K562 (cell line): ENCODE data around the gene BRD3OS. TPM values are rescaled to one million over a fixed set of nuclear protein-coding genes. Genes with fewer than 3 reads are reported as not detected.
A peak's percentile ranks its signal among the peaks of the same experiment; 100 is the strongest.

Source experiments
- ATAC-seq: fragments of 200-7000 bp; cut with Tn5 transposase; 3 replicates; pipeline ENCODE4 v1.9.1; 2020; ENCODE audit warnings: moderate library complexity
- BruUV-seq: library from RNA; stranded (reverse); fragments of 400-500 nt; replicated peaks from 2 replicates; lab custom pipeline; 2021; lab: Mats Ljungman, UMichigan
- CTCF ChIA-PET: fragments of 300-600 bp; formaldehyde crosslinking; extraction: SDS; loops from one replicate; lab custom pipeline; 2021; ENCODE audit warnings: low intra/inter-chr PET ratio; lab: Yijun Ruan, JAX
- POLR2A ChIA-PET: fragments of 300-600, 350-650 bp; sonication (Branson Sonifier 250); formaldehyde crosslinking; extraction: SDS; loops from one replicate; lab custom pipeline; 2021; ENCODE audit warnings: antibody characterized with exemption, inconsistent platforms; lab: Yijun Ruan, JAX
- DNase-seq, 4 experiments: peaks; one replicate each; pipeline versions ENCODE4 v3.0.0 to v3.0.0-alpha.2; 2011 to 2018; ENCODE audit warnings: low spot score in 3 of 4, mixed read lengths in 3 of 4; ENCODE audit errors: extremely low read depth in 1 of 4
- FAIRE-seq: peaks from 2 replicates; lab custom pipeline; 2011; peaks lifted over from hg19 to GRCh38; lab: Jason Lieb, UNC
- H2AFZ ChIP-seq: 2 replicates; pipeline ENCODE4 v1.6.0; 2011; ENCODE audit warnings: low read depth, low read length, control low read depth, inconsistent platforms
- H3K27ac ChIP-seq: fragments of 200-600 bp; 3 replicates; pipeline ENCODE4 v1.8.0; 2011; ENCODE audit warnings: low read depth, mild to moderate bottlenecking, control low read depth, inconsistent platforms, low read length, moderate library complexity, mixed read lengths; ENCODE audit errors: extremely low read depth
- H3K27me3 ChIP-seq, 2 experiments: fragments of 300-600 bp in 1 of 2; 2 replicates in 1 of 2; 3 replicates in 1 of 2; pipeline versions ENCODE4 v1.6.0 to v1.8.0; 2011; ENCODE audit warnings: inconsistent platforms in 2 of 2, low read length in 2 of 2, mild to moderate bottlenecking in 1 of 2, mixed read lengths in 1 of 2, moderate library complexity in 1 of 2; ENCODE audit not compliant: control insufficient read depth in 2 of 2, insufficient read depth in 2 of 2
- H3K36me3 ChIP-seq: fragments of 300-600 bp; 3 replicates; pipeline ENCODE4 v1.8.0; 2011; ENCODE audit warnings: mild to moderate bottlenecking, low read length, inconsistent platforms; ENCODE audit not compliant: control insufficient read depth, insufficient read depth
- H3K4me1 ChIP-seq, 2 experiments: fragments of 200-600 bp in 1 of 2; replicated peaks in 1 of 2; 2 replicates in 1 of 2; 3 replicates in 1 of 2; pipeline versions ENCODE4 v1.5.1 to v1.8.0; 2011; ENCODE audit warnings: inconsistent platforms in 2 of 2, low read length in 2 of 2, mild to moderate bottlenecking in 1 of 2, mixed read lengths in 1 of 2, moderate library complexity in 1 of 2; ENCODE audit not compliant: control insufficient read depth in 2 of 2, insufficient read depth in 2 of 2
- H3K4me2 ChIP-seq: 2 replicates; pipeline ENCODE4 v1.6.1; 2011; ENCODE audit warnings: low read length, control low read depth, inconsistent platforms, mixed read lengths; ENCODE audit not compliant: insufficient read depth
- H3K4me3 ChIP-seq: fragments of 200-600 bp; sonication (generic), shearing (Covaris generic); 2 replicates; pipeline ENCODE4 v1.5.1; 2016; ENCODE audit warnings: control low read depth, inconsistent platforms
- H3K79me2 ChIP-seq: fragments of 200-600 bp; 3 replicates; pipeline ENCODE4 v1.8.0; 2011; ENCODE audit warnings: low read length, inconsistent platforms; ENCODE audit not compliant: control insufficient read depth, insufficient read depth
- H3K9ac ChIP-seq, 2 experiments: 2 replicates each; pipeline versions ENCODE4 v1.6.0 to v1.6.1; 2011; ENCODE audit warnings: low read depth in 2 of 2, low read length in 2 of 2, control low read depth in 1 of 2, inconsistent platforms in 1 of 2, mild to moderate bottlenecking in 1 of 2, mixed read lengths in 1 of 2; ENCODE audit not compliant: insufficient read depth in 1 of 2
- H3K9me1 ChIP-seq: one replicate; pipeline ENCODE4 v1.6.0; 2011; ENCODE audit warnings: inconsistent platforms, mild to moderate bottlenecking, low read length, moderate library complexity; ENCODE audit not compliant: control insufficient read depth, insufficient read depth
- H3K9me3 ChIP-seq: replicated peaks from 2 replicates; pipeline ENCODE4 v1.5.1; 2011; ENCODE audit warnings: low read depth, low read length, inconsistent platforms; ENCODE audit not compliant: control insufficient read depth, insufficient read depth
- H4K20me1 ChIP-seq: replicated peaks from 2 replicates; pipeline ENCODE4 v1.6.1; 2011; ENCODE audit warnings: low read length, inconsistent platforms, mixed read lengths; ENCODE audit not compliant: control insufficient read depth, insufficient read depth
- EGR1 ChIP-seq: fragments of 450-650 bp; conservative IDR thresholded peaks from 2 replicates; pipeline ENCODE4 v1.6.1; 2017; ENCODE audit warnings: mild to moderate bottlenecking
- EHMT2 ChIP-seq: fragments of 450-650 bp; IDR thresholded peaks from 2 replicates; pipeline ENCODE4 v1.6.1; 2018; ENCODE audit warnings: antibody characterized with exemption
- ETS1 ChIP-seq: conservative IDR thresholded peaks from 2 replicates; pipeline ENCODE4 v1.6.1; 2011; ENCODE audit warnings: low read depth, mild to moderate bottlenecking, low read length; ENCODE audit not compliant: control insufficient read depth
- MTA3 ChIP-seq: fragments of 450-650 bp; formaldehyde crosslinking; IDR thresholded peaks from 2 replicates; pipeline ENCODE4 v1.6.1; 2017; ENCODE audit warnings: mild to moderate bottlenecking, borderline replicate concordance
- XRCC4 ChIP-seq: IDR thresholded peaks from one replicate; pipeline ENCODE4 v1.6.1; 2011; ENCODE audit not compliant: insufficient read depth, insufficient read length; ENCODE audit errors: extremely low read depth
- ZNF253 ChIP-seq: fragments of 250-450 bp; sonication (Bioruptor Pico); conservative IDR thresholded peaks from 2 replicates; pipeline ENCODE4 v1.6.1; 2021; ENCODE audit warnings: mild to moderate bottlenecking
- ZNF57 ChIP-seq: fragments of 450-650 bp; formaldehyde crosslinking; IDR thresholded peaks from 2 replicates; pipeline ENCODE4 v1.4.0; 2020; ENCODE audit warnings: mild to moderate bottlenecking, moderate library complexity
- WGBS: fragments of 100-300 bp; shearing (Covaris generic); methylation state at CpG from one replicate; pipeline ENCODE4 v1.1.6; 2016; ENCODE audit warnings: low coverage, mixed read lengths; ENCODE audit not compliant: insufficient coverage; ENCODE audit errors: missing lambda C conversion rate; 5-methylcytosine and 5-hydroxymethylcytosine counted together
- in situ Hi-C: fragments of 300-500 bp; cut with MboI; formaldehyde crosslinking; loops from 4 replicates; pipeline ENCODE4 v1.15.0; 2018; ENCODE audit warnings: inconsistent platforms, mixed read lengths
- intact Hi-C: fragments of 100-400 bp; cut with micrococcal nuclease; formaldehyde crosslinking; loops from 2 replicates; pipeline ENCODE4 v1.14.2; 2022
- polyA plus RNA-seq, 8 experiments: library from polyadenylated mRNA; depleted of rRNA in 4 of 8; stranded (reverse) in 5 of 8; unstranded in 3 of 8; fragments of >200 nt; fragmentation: Nextera tagmentation in 2 of 8; fragmentation: Illumina TruSeq in 1 of 8; extraction: Ambion mirVana in 2 of 8; extraction: Trizol in 1 of 8; gene quantifications; 2 replicates each; pipeline versions ENCODE4 v1.2.1 to v1.2.3, GENCODE V29; 2011 to 2014; ENCODE audit warnings: inconsistent platforms in 1 of 8, missing spikeins in 1 of 8
- total RNA-seq, 7 experiments: library from RNA; depleted of rRNA in 6 of 7; stranded (reverse); fragments of >200 nt in 6 of 7; fragmentation: Illumina TruSeq in 2 of 7; extraction: Trizol in 2 of 7; gene quantifications; 2 replicates each; pipeline versions ENCODE4 v1.2.1 to v1.2.3, GENCODE V29; 2011 to 2021; ENCODE audit warnings: low replicate concordance in 1 of 7
- TF ChIP-seq, protein P1 (sequence below): fragments of 150-350 bp; IDR thresholded peaks from 2 replicates; pipeline ENCODE4 v1.6.1; 2014; ENCODE audit warnings: low read depth, mild to moderate bottlenecking, low read length, borderline replicate concordance
- TF ChIP-seq, protein P2 (sequence below): sonication (generic); formaldehyde crosslinking; IDR thresholded peaks from 2 replicates; pipeline ENCODE4 v1.9.0; 2022; ENCODE audit warnings: mild to moderate bottlenecking, missing genetic modification reagents

Gene BRD3OS
- total and polyA plus RNA-seq, 9 of the 15 experiments (the other 6 are each of a cell fraction or from before 2014, with no cell fraction given): 1.1 to 8.7 (median 5.9) TPM

- H3K9ac ChIP-seq: no peak overlapping the region
- BruUV-seq: no TSS peak
- intact Hi-C loops: no loop called here
- no peaks in the 10 kb centered on the region for H3K9me3 ChIP-seq
- FAIRE-seq (no peak), ATAC-seq (no peak), DNase-seq (no peak)
- H3K79me2 ChIP-seq: no peaks in the 10 kb centered on the region
- H3K27ac ChIP-seq: no peak overlapping the region
- ChIA-PET CTCF (no interaction called here), POLR2A (interaction anchor here (0.5 kb wide), 1 partner anchor 168 kb away, joined by 3 read pairs; no protein-coding TSS in a partner anchor)
- peaks cover 14 to 45% of the 10 kb centered on the region in 2 experiments for H3K27me3 ChIP-seq
- no peak overlapping the region for H2AFZ ChIP-seq
- no peak overlapping the region for H3K4me3 ChIP-seq
- WGBS: 0% methylated on average over 1 of the region's 2 CpGs
- in situ Hi-C loops: no loop called here
- peaks cover 0 to 3% of the 10 kb centered on the region in 2 experiments; a peak in 1 of 5 replicates for H3K4me1 ChIP-seq
- no peaks in the 10 kb centered on the region for H4K20me1 ChIP-seq
- H3K4me2 ChIP-seq: no peak overlapping the region
- no peak for TF ChIP-seq EGR1
- TF ChIP-seq EHMT2: peak; percentile 38; the same call in 1 of the 2 replicates
- no peaks in the 10 kb centered on the region for H3K9me1 ChIP-seq
- H3K36me3 ChIP-seq: no peaks in the 10 kb centered on the region
Observed at GRCh38 chr9:134003237-134003636, 22.0 kb upstream of the BRD3OS start.

DNA sequence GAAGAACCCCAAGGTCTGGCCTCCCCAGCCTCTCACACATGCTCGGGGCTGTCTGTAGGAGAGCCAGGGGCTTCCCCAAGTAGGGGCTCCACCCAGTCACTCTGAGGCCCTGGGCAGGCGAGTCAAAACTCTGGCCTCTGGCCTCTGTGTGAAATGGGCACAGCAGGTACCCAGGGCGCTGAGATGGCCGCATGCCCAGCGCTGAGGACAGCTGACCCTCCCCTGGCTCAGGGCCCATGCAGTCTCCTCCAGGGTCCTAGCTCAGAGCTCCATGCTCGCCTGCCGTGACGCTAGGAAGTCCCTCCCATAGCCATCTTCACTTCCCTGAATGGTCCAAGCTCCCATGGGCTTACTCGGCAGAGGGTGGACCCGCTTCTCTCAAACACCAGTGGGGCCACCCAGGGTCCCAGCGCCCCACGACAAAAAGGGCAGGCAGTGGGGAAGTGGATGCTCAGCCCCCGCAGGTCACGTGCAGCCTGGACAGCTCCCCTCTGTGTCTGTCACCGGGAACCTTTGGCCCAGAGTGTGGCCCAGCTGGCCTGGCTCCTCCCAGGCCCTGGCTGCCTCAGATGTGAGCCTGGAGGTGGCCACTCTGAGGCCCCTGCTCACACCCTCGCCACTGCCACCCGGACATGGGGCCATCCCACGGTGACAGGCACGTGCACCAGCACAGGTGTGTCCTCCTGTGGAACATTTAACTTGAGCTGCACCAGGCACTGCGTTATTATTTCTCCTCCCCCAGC lies 21.0 kb upstream of the BRD3OS start:
- intact Hi-C loops (no loop called here), in situ Hi-C loops (no loop called here)
- Histone ChIP-seq H3K4me1 (peaks cover 0 to 3% of the 10 kb centered on the region in 2 experiments; a peak in 1 of 5 replicates), H3K4me2 (no peak overlapping the region), H3K36me3 (no peaks in the 10 kb centered on the region), H4K20me1 (no peaks in the 10 kb centered on the region), H3K27ac (no peak overlapping the region), H3K9me1 (no peaks in the 10 kb centered on the region), H3K27me3 (peaks cover 23 to 53% of the 10 kb centered on the region in 2 experiments), H3K4me3 (no peak overlapping the region), H3K9me3 (no peaks in the 10 kb centered on the region), H3K79me2 (no peaks in the 10 kb centered on the region), H3K9ac (no peak overlapping the region), H2AFZ (no peak overlapping the region)
- WGBS: under 1% methylated on average over 20 of the region's 20 CpGs
- ChIA-PET POLR2A (no interaction called here), CTCF (no interaction called here)
- no peak for DNase-seq
- ATAC-seq: no peak; the same call in 2 of the 3 replicates
- FAIRE-seq: no peak
- no TSS peak for BruUV-seq
- TF ChIP-seq ETS1: no peak
- no peak for TF ChIP-seq ZNF253 (CRISPR knock-in tag)
- no peak for TF ChIP-seq ZNF57 (CRISPR knock-in tag)
- TF ChIP-seq XRCC4: no peak
- TF ChIP-seq, protein P1, sequence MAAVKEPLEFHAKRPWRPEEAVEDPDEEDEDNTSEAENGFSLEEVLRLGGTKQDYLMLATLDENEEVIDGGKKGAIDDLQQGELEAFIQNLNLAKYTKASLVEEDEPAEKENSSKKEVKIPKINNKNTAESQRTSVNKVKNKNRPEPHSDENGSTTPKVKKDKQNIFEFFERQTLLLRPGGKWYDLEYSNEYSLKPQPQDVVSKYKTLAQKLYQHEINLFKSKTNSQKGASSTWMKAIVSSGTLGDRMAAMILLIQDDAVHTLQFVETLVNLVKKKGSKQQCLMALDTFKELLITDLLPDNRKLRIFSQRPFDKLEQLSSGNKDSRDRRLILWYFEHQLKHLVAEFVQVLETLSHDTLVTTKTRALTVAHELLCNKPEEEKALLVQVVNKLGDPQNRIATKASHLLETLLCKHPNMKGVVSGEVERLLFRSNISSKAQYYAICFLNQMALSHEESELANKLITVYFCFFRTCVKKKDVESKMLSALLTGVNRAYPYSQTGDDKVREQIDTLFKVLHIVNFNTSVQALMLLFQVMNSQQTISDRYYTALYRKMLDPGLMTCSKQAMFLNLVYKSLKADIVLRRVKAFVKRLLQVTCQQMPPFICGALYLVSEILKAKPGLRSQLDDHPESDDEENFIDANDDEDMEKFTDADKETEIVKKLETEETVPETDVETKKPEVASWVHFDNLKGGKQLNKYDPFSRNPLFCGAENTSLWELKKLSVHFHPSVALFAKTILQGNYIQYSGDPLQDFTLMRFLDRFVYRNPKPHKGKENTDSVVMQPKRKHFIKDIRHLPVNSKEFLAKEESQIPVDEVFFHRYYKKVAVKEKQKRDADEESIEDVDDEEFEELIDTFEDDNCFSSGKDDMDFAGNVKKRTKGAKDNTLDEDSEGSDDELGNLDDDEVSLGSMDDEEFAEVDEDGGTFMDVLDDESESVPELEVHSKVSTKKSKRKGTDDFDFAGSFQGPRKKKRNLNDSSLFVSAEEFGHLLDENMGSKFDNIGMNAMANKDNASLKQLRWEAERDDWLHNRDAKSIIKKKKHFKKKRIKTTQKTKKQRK: no peak
- TF ChIP-seq MTA3: no peak
- TF ChIP-seq, protein P2, sequence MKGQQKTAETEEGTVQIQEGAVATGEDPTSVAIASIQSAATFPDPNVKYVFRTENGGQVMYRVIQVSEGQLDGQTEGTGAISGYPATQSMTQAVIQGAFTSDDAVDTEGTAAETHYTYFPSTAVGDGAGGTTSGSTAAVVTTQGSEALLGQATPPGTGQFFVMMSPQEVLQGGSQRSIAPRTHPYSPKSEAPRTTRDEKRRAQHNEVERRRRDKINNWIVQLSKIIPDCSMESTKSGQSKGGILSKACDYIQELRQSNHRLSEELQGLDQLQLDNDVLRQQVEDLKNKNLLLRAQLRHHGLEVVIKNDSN (CRISPR knock-in tag): peak; percentile 69
